Activated T-helper 2 cell treated with anti-CD3 and anti-CD28 coated beads, Interferon-gamma antibody, Interleukin-2, Interleukin-4, amounts not matched to agents 10 μg/mL and 5 μg/mL and 100 μg/mL, durations not matched to agents 14 hours and 24 hours and 36 hours (primary cell): ENCODE measurements around the gene PPM1L. TPM values are rescaled to one million over a fixed set of nuclear protein-coding genes. Genes with fewer than 3 reads are reported as not detected.
A peak's percentile ranks its signal among the peaks of the same experiment; 100 is the strongest.

Source experiments
- DNase-seq: peaks from one replicate; pipeline ENCODE4 v3.0.0; 2021; ENCODE audit warnings: low spot score
- H3K27ac Mint-ChIP-seq: one replicate; pipeline ENCODE4 v1.8.0; 2021; ENCODE audit warnings: mixed read lengths
- H3K27me3 Mint-ChIP-seq: one replicate; pipeline ENCODE4 v1.8.0; 2021; ENCODE audit warnings: low read depth, mixed read lengths
- H3K36me3 Mint-ChIP-seq: one replicate; pipeline ENCODE4 v1.8.0; 2021; ENCODE audit warnings: low read depth, mixed read lengths
- H3K4me1 Mint-ChIP-seq: one replicate; pipeline ENCODE4 v1.8.0; 2021; ENCODE audit warnings: low read depth, mixed read lengths
- H3K4me3 Mint-ChIP-seq: one replicate; pipeline ENCODE4 v1.8.0; 2021; ENCODE audit warnings: low read depth, mild to moderate bottlenecking, moderate library complexity, mixed read lengths
- H3K9me3 Mint-ChIP-seq: one replicate; pipeline ENCODE4 v1.8.0; 2021; ENCODE audit warnings: mixed read lengths
- intact Hi-C: fragments of 100-400 bp; cut with micrococcal nuclease; formaldehyde crosslinking; loops from one replicate; pipeline ENCODE4 v1.15.1; 2023
- total RNA-seq: library from RNA; stranded (reverse); gene quantifications from 2 replicates; pipeline ENCODE4 v1.2.3, GENCODE V29; 2022

The PPM1L gene
- total RNA-seq, 1 donor from 2014 or later, result 2.6 TPM

GRCh38 chr3:160801386-160802118 is 45.5 kb downstream of the PPM1L start:
- Mint-ChIP-seq H3K27ac (peak overlapping the region; percentile 70), H3K9me3 (no peaks in the 10 kb centered on the region), H3K36me3 (no peaks in the 10 kb centered on the region), H3K4me1 (peaks cover 20% of the 10 kb centered on the region), H3K4me3 (peak overlapping the region; percentile 37), H3K27me3 (peaks cover 15% of the 10 kb centered on the region)
- peak; percentile 72 for DNase-seq
- intact Hi-C loops, result loop anchor here (1.0 to 10.0 kb wide), 4 partner anchors 46 to 511 kb away; partner anchors contain the start of gene KPNA4

- no peak for DNase-seq
- H3K9me3 Mint-ChIP-seq, result no peaks in the 10 kb centered on the region
- no peaks in the 10 kb centered on the region for H3K36me3 Mint-ChIP-seq
- intact Hi-C loops, result loop anchor here (5.0 to 10.0 kb wide), 2 partner anchors 270 to 508 kb away; no protein-coding TSS in a partner anchor
- H3K27ac Mint-ChIP-seq, result no peak overlapping the region
- H3K27me3 Mint-ChIP-seq, result peaks cover 20% of the 10 kb centered on the region
- H3K4me3 Mint-ChIP-seq, result no peak overlapping the region
- peaks cover 10% of the 10 kb centered on the region for H3K4me1 Mint-ChIP-seq
Measured at GRCh38 chr3:160804762-160805161, 48.7 kb downstream of the PPM1L start.

GRCh38 chr3:160806094-160806493 is 50.1 kb downstream of the PPM1L start:
- DNase-seq, result no peak
- H3K27ac Mint-ChIP-seq, result no peak overlapping the region
- intact Hi-C loops, result loop anchor here (10.0 kb wide), 1 partner anchor 269 kb away; no protein-coding TSS in a partner anchor
- H3K4me3 Mint-ChIP-seq, result no peak overlapping the region
- no peaks in the 10 kb centered on the region for H3K36me3 Mint-ChIP-seq
- peaks cover 27% of the 10 kb centered on the region for H3K27me3 Mint-ChIP-seq
- H3K4me1 Mint-ChIP-seq, result peaks cover 9% of the 10 kb centered on the region
- no peaks in the 10 kb centered on the region for H3K9me3 Mint-ChIP-seq

- H3K36me3 Mint-ChIP-seq, result no peaks in the 10 kb centered on the region
- intact Hi-C loops, result loop anchor here (10.0 kb wide), 1 partner anchor 268 kb away; no protein-coding TSS in a partner anchor
- no peak for DNase-seq
- peaks cover 28% of the 10 kb centered on the region for H3K27me3 Mint-ChIP-seq
- no peak overlapping the region for H3K4me3 Mint-ChIP-seq
- H3K4me1 Mint-ChIP-seq, result peaks cover 7% of the 10 kb centered on the region
- H3K27ac Mint-ChIP-seq, result no peak overlapping the region
- no peaks in the 10 kb centered on the region for H3K9me3 Mint-ChIP-seq
Measured at GRCh38 chr3:160806686-160807085, 50.7 kb downstream of the PPM1L start.

GRCh38 chr3:160808838-160809237 is 52.8 kb downstream of the PPM1L start:
- H3K4me3 Mint-ChIP-seq, result no peak overlapping the region
- H3K9me3 Mint-ChIP-seq, result no peaks in the 10 kb centered on the region
- no peaks in the 10 kb centered on the region for H3K36me3 Mint-ChIP-seq
- intact Hi-C loops, result loop anchor here (10.0 kb wide), 1 partner anchor 266 kb away; no protein-coding TSS in a partner anchor
- H3K27ac Mint-ChIP-seq, result no peak overlapping the region
- peaks cover 32% of the 10 kb centered on the region for H3K27me3 Mint-ChIP-seq
- H3K4me1 Mint-ChIP-seq, result no peaks in the 10 kb centered on the region
- DNase-seq, result no peak

GRCh38 chr3:160809453-160809852 is 53.4 kb downstream of the PPM1L start:
- Mint-ChIP-seq H3K36me3 (no peaks in the 10 kb centered on the region), H3K9me3 (no peaks in the 10 kb centered on the region), H3K27ac (no peak overlapping the region), H3K4me3 (no peak overlapping the region), H3K27me3 (peaks cover 32% of the 10 kb centered on the region), H3K4me1 (no peaks in the 10 kb centered on the region)
- DNase-seq, result no peak
- intact Hi-C loops, result loop anchor here (10.0 kb wide), 1 partner anchor 265 kb away; no protein-coding TSS in a partner anchor

GRCh38 chr3:160810362-160811236 is 54.6 kb downstream of the PPM1L start:
- H3K27me3 Mint-ChIP-seq, result peaks cover 32% of the 10 kb centered on the region
- no peak for DNase-seq
- no peak overlapping the region for H3K27ac Mint-ChIP-seq
- H3K9me3 Mint-ChIP-seq, result no peaks in the 10 kb centered on the region
- intact Hi-C loops, result no loop called here
- no peaks in the 10 kb centered on the region for H3K36me3 Mint-ChIP-seq
- no peaks in the 10 kb centered on the region for H3K4me1 Mint-ChIP-seq
- no peak overlapping the region for H3K4me3 Mint-ChIP-seq

- intact Hi-C loops, result no loop called here
- Mint-ChIP-seq H3K27ac (no peak overlapping the region), H3K4me1 (no peaks in the 10 kb centered on the region), H3K27me3 (peaks cover 32% of the 10 kb centered on the region), H3K9me3 (no peaks in the 10 kb centered on the region), H3K36me3 (no peaks in the 10 kb centered on the region), H3K4me3 (no peak overlapping the region)
- DNase-seq, result no peak
Measured at GRCh38 chr3:160811237-160811548, 55.2 kb downstream of the PPM1L start.

- no peaks in the 10 kb centered on the region for H3K36me3 Mint-ChIP-seq
- DNase-seq, result no peak
- no peaks in the 10 kb centered on the region for H3K4me1 Mint-ChIP-seq
- intact Hi-C loops, result no loop called here
- no peak overlapping the region for H3K4me3 Mint-ChIP-seq
- peaks cover 29% of the 10 kb centered on the region for H3K27me3 Mint-ChIP-seq
- no peak overlapping the region for H3K27ac Mint-ChIP-seq
- no peaks in the 10 kb centered on the region for H3K9me3 Mint-ChIP-seq
Measured at GRCh38 chr3:160812304-160812703, 56.3 kb downstream of the PPM1L start.

- intact Hi-C loops, result no loop called here
- Mint-ChIP-seq H3K36me3 (no peaks in the 10 kb centered on the region), H3K27ac (no peak overlapping the region), H3K27me3 (peaks cover 20% of the 10 kb centered on the region), H3K4me3 (no peak overlapping the region), H3K4me1 (no peaks in the 10 kb centered on the region), H3K9me3 (no peaks in the 10 kb centered on the region)
- DNase-seq, result no peak
Measured at GRCh38 chr3:160815280-160815679, 59.2 kb downstream of the PPM1L start.

- DNase-seq, result no peak
- intact Hi-C loops, result no loop called here
- no peaks in the 10 kb centered on the region for H3K4me1 Mint-ChIP-seq
- no peaks in the 10 kb centered on the region for H3K36me3 Mint-ChIP-seq
- H3K27me3 Mint-ChIP-seq, result peaks cover 12% of the 10 kb centered on the region
- H3K9me3 Mint-ChIP-seq, result no peaks in the 10 kb centered on the region
- H3K4me3 Mint-ChIP-seq, result no peak overlapping the region
- no peak overlapping the region for H3K27ac Mint-ChIP-seq
Measured at GRCh38 chr3:160820022-160820421, 64.0 kb downstream of the PPM1L start.

GRCh38 chr3:160820430-160820829 is 64.4 kb downstream of the PPM1L start:
- Mint-ChIP-seq H3K9me3 (no peaks in the 10 kb centered on the region), H3K36me3 (no peaks in the 10 kb centered on the region), H3K27me3 (peaks cover 12% of the 10 kb centered on the region), H3K27ac (no peak overlapping the region), H3K4me3 (no peak overlapping the region), H3K4me1 (no peaks in the 10 kb centered on the region)
- no peak for DNase-seq
- intact Hi-C loops, result no loop called here

- no peak overlapping the region for H3K27ac Mint-ChIP-seq
Measured at GRCh38 chr3:160822936-160823335, 66.9 kb downstream of the PPM1L start.

More at GRCh38 chr3:160822936-160823335, 66.9 kb downstream of the PPM1L start:
- intact Hi-C loops, result no loop called here
- no peak overlapping the region for H3K4me3 Mint-ChIP-seq
- no peaks in the 10 kb centered on the region for H3K27me3 Mint-ChIP-seq
- H3K9me3 Mint-ChIP-seq, result no peaks in the 10 kb centered on the region
- no peak for DNase-seq
- no peaks in the 10 kb centered on the region for H3K4me1 Mint-ChIP-seq
- H3K36me3 Mint-ChIP-seq, result no peaks in the 10 kb centered on the region
